ENCODE measurements around the gene NTN1. TPM values are rescaled to one million over a fixed set of nuclear protein-coding genes. Genes with fewer than 3 reads are reported as not detected.
A peak's percentile ranks its signal among the peaks of the same experiment; 100 is the strongest.

NTN1 gene
- total RNA-seq, 1 donor from 2014 or later, result 28.4 TPM

- intact Hi-C loops (cut with micrococcal nuclease), result no loop called here
- no peak for DNase-seq
- no peak for ATAC-seq
These were observed 181.2 kb downstream of the NTN1 start for GRCh38 chr17:9202532-9202931.

- DNase-seq (no peak), ATAC-seq (no peak)
- intact Hi-C loops (cut with micrococcal nuclease), result no loop called here
These were observed 182.6 kb downstream of the NTN1 start for GRCh38 chr17:9203771-9204425.

GRCh38 chr17:9204637-9205329 is 183.5 kb downstream of the NTN1 start:
- intact Hi-C loops (cut with micrococcal nuclease), result no loop called here
- ATAC-seq (no peak), DNase-seq (no peak)

GRCh38 chr17:9205520-9206409 is 184.5 kb downstream of the NTN1 start:
- no peak for DNase-seq
- intact Hi-C loops (cut with micrococcal nuclease), result no loop called here
- ATAC-seq, result no peak

- intact Hi-C loops (cut with micrococcal nuclease), result no loop called here
- no peak for DNase-seq
These were observed 185.0 kb downstream of the NTN1 start for GRCh38 chr17:9206410-9206703.

GRCh38 chr17:9206741-9207332 is 185.5 kb downstream of the NTN1 start:
- ATAC-seq, result no peak
- intact Hi-C loops (cut with micrococcal nuclease), result no loop called here
- no peak for DNase-seq

More at GRCh38 chr17:9206410-9206703, 185.0 kb downstream of the NTN1 start:
- no peak for ATAC-seq

- ATAC-seq (no peak), DNase-seq (no peak)
- intact Hi-C loops (cut with micrococcal nuclease), result no loop called here
These were observed 187.2 kb downstream of the NTN1 start for GRCh38 chr17:9208381-9209105.

GRCh38 chr17:9209347-9209746 is 188.0 kb downstream of the NTN1 start:
- intact Hi-C loops (cut with micrococcal nuclease), result no loop called here
- DNase-seq, result no peak

GRCh38 chr17:9209781-9210370 is 188.6 kb downstream of the NTN1 start:
- ATAC-seq (no peak), DNase-seq (no peak)
- intact Hi-C loops (cut with micrococcal nuclease), result no loop called here

More at GRCh38 chr17:9209347-9209746, 188.0 kb downstream of the NTN1 start:
- no peak for ATAC-seq

GRCh38 chr17:9211133-9211765 is 189.9 kb downstream of the NTN1 start:
- intact Hi-C loops (cut with micrococcal nuclease), result no loop called here
- DNase-seq, result no peak
- ATAC-seq, result no peak

- intact Hi-C loops (cut with micrococcal nuclease), result no loop called here
- ATAC-seq (no peak), DNase-seq (no peak)
These were observed 191.3 kb downstream of the NTN1 start for GRCh38 chr17:9212376-9213302.

GRCh38 chr17:9213303-9213640 is 192.0 kb downstream of the NTN1 start:
- ATAC-seq (no peak), DNase-seq (no peak)
- intact Hi-C loops (cut with micrococcal nuclease), result no loop called here

GRCh38 chr17:9215465-9215864 is 194.2 kb downstream of the NTN1 start:
- intact Hi-C loops (cut with micrococcal nuclease), result no loop called here
- DNase-seq, result no peak
- ATAC-seq, result no peak

- ATAC-seq (peak; percentile 70), DNase-seq (no peak)
- intact Hi-C loops (cut with micrococcal nuclease), result no loop called here
These were observed 196.1 kb downstream of the NTN1 start for GRCh38 chr17:9217151-9218056.

- ATAC-seq, result no peak
- intact Hi-C loops (cut with micrococcal nuclease), result no loop called here
- DNase-seq, result no peak
These were observed 196.8 kb downstream of the NTN1 start for GRCh38 chr17:9218064-9218635.

- ATAC-seq (peak; percentile 25), DNase-seq (no peak)
These were observed 197.6 kb downstream of the NTN1 start for GRCh38 chr17:9218911-9219310.

More at GRCh38 chr17:9218911-9219310, 197.6 kb downstream of the NTN1 start:
- intact Hi-C loops (cut with micrococcal nuclease), result no loop called here
